HG02981 (cell line): ENCODE results near the gene PSMD9.

Experiments used
- ATAC-seq: cut with Tn5 transposase; IDR thresholded peaks from one replicate; pipeline ENCODE4 v1.9.1; 2021; ENCODE audit warnings: mild to moderate bottlenecking, moderate library complexity; ENCODE audit not compliant: unreplicated experiment

Gene PSMD9

GRCh38 chr12:121949648-121950397 is 61.2 kb downstream of the PSMD9 start:
- ATAC-seq, result no peak

- no peak for ATAC-seq
Measured at GRCh38 chr12:121953117-121953692, 64.6 kb downstream of the PSMD9 start.

GRCh38 chr12:121953695-121954094 is 65.1 kb downstream of the PSMD9 start:
- ATAC-seq, result no peak

- no peak for ATAC-seq
Measured at GRCh38 chr12:121955258-121956237, 67.0 kb downstream of the PSMD9 start.

- no peak for ATAC-seq
Measured at GRCh38 chr12:121957861-121958515, 69.4 kb downstream of the PSMD9 start.

GRCh38 chr12:121958541-121959240 is 70.1 kb downstream of the PSMD9 start:
- ATAC-seq, result no peak

- ATAC-seq, result no peak
Measured at GRCh38 chr12:121960541-121960940, 72.0 kb downstream of the PSMD9 start.

GRCh38 chr12:121961195-121961879 is 72.7 kb downstream of the PSMD9 start:
- no peak for ATAC-seq

- no peak for ATAC-seq
Measured at GRCh38 chr12:121963341-121964018, 74.9 kb downstream of the PSMD9 start.

GRCh38 chr12:121964813-121965643 is 76.4 kb downstream of the PSMD9 start:
- no peak for ATAC-seq

GRCh38 chr12:121966959-121967358 is 78.4 kb downstream of the PSMD9 start:
- ATAC-seq, result no peak
